CD4-positive, alpha-beta T cell treated with Interleukin-17A for 1 hour (primary cell): ENCODE data around the gene SEC22A.
"Not testable (repeated sequence)": the region's sequence is repeated elsewhere in the genome, so short reads cannot be mapped to it uniquely, and the experiment has no call there.

Experiments used
- DNase-seq: peaks from one replicate; pipeline ENCODE4 v3.0.0-alpha.2; 2020

Gene SEC22A

GRCh38 chr3:123186695-123187094 is 15.0 kb upstream of the SEC22A start:
- no peak for DNase-seq

DNA sequence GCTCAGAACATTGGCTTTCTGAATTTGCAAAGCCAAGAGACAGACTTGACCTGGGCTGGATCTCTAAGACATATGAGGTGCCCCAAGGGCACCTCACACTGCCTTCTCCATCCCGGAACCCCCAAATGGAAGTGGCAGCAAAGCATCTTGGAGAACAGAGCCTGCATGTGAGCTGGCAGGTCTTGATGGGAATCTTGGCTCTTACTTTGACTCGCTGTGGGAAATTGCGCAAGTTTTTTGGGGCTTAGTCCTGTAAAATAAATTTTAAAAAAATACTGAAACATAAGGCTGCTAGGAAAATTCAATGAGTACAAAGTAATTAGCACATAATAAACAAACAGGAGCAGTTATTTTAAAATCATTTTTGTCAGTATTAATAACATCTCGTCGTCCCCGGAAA is 13.7 kb upstream of the SEC22A start:
- DNase-seq: no peak

DNA sequence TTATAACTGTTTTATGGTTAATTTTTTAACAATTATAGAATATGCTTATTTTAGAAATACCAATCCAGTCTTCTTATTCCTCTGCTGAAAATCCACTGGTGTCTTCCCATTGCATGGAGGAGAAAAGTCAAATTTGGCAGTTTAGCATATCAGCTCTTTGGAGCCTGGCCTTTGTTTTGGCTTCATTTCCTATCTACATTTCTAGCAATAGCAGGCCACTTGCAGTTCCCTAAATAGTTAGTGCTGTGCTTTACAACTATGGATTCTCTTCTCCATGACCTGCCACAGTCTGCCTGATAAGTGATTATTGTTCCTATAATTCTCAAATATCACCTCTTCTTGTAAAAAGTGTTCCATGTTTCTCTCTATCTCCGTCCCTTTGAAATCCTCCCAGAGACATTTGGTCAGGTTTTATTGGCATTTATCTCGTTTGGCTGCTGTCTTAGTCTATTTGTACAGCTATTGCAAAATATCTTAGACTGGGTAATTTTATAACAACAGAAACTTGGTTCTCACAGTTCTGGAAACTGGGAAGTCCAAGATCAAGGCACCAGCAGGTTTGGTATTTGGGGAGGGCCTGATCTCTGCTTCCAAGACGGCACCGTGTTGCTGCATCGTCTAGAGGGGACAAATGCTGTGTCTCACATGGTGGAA is 8.2 kb upstream of the SEC22A start:
- no peak for DNase-seq

DNA sequence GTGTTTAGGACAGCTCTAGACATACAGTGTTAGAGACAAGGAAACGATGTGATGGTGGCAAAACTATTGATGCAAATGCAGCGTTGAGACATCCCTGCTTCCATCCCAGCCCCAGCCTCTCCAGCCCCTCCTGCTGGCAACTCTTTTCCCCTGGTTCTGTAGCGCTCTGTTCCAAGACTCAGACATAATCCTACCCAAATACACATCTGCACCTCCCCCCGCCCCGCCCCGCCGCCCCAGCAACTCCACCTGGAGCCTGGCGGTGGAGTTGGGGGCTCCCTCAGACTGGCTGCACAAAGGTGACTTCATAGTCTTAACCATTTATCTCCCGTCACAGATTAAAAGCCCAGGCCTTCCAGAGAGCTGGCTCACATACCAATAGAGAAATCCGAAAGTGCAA is 7.2 kb upstream of the SEC22A start:
- no peak for DNase-seq

DNA sequence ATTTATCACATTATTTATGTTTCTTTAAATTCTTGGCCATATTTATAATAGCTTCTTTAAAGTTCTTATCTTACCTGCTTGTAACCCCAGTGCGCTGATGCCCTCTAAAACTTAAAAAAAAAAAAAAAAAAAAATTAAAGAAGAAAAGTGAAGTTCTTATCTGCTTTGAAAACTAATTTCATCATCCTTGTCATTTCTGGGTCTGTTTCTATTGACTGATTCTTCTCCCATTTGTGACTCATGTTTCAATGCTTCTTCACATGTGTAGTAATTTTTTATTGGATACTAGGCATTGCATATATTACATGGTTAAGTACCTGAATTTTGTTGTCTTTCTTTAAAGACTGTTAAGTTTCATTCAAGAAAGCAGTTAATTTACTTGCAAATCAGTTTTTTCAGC is 3.4 kb upstream of the SEC22A start:
- DNase-seq: no peak

GRCh38 chr3:123201223-123201556 is 553 bp upstream of the SEC22A start:
- DNase-seq: no peak

DNA sequence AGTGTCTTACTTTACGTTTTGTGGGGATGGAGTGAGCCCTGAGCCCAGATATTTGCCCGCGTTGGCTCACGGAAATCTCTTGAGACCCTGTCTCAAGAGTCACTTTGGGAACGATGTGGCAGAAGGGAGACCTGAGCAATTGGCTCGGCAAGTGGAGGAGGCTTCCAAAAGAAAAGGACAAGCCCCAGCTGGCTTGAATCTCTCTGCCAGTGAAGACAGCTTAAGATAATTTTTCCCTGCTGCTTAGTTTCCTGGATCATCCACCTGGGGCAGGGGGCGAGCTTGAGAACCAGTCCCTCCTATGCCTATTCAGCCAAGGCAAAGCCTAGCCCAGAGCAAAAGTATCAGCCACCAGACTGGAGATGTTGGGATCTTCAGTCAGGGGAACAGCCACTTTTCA is 708 bp downstream of the SEC22A start:
- DNase-seq: peak; percentile 10

DNA sequence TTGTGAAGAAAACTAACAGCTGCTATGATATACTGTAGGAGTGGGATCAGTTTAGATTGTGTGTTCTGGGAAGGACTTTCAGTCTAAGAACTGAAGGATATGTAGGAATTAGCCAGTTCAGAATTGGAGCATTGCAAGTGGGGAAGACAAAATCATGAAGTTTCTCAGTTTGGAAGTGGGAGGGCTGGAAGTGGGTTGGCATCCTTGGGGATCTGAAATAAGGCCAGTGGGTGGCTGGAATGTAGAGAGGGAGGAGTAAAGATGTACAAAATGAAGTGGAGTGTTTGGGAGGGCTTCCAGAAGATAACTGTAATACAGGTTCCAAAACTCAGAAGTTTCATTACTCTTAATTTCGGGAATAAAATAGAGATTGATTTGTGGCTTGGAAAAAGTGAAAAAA is 17.2 kb downstream of the SEC22A start:
- DNase-seq: no peak

GRCh38 chr3:123221369-123221768 is 19.6 kb downstream of the SEC22A start:
- DNase-seq: not testable (repeated sequence)

DNA sequence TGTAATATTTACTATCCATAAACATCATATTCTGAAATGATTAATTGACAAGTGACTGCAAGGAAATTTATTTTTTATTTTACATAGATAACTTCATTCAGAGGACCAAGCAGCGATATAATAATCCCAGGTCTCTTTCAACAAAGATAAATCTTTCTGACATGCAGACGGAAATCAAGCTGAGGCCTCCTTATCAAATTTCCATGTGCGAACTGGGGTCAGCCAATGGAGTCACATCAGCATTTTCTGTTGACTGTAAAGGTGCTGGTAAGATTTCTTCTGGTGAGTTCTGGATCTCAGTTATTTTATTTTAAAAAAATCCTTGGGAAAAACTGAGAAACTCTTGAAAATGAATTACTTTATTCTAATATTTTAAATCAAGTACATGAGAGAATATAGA is 23.3 kb downstream of the SEC22A start:
- DNase-seq: no peak

DNA sequence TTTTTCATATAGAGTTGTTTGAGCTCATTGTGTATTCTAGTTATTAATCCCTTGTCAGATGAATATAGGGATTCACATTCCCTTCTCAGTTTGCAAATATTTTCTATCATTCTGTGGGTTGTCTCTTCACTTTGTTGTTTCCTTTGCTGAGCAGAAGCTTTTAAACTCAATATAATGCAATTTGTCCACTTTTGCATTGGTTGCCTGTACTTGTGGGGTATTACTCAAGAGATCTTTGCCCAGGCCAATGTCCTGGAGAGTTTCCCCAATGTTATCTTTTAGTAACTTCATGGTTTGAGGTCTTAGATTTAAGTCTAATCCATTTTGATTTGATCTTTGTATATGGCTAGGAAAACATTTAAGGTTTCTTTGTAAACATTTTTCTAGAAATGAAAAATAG is 24.8 kb downstream of the SEC22A start:
- no peak for DNase-seq

DNA sequence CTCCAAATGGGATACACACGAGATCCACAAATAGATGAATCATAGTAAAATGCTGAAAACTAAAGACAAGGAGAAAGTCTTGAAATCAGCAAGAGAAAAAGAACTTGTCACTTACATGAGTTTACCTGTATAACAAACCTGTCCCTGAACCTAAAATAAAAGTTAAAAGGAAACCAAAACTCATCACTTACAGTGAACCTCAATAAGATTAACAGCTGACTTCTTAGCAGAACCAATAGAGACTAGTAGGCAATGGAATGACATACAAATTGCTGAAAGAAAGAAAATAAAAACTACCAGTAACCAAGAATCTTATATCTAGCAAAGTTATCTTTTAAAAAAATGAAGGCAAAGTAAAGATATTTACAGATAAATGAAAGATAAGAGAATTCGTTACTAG is 27.4 kb downstream of the SEC22A start:
- no peak for DNase-seq

- DNase-seq: no peak
Measured at GRCh38 chr3:123236902-123237301, 35.2 kb downstream of the SEC22A start.

GRCh38 chr3:123239186-123239585 is 37.4 kb downstream of the SEC22A start:
- DNase-seq: not testable (repeated sequence)

DNA sequence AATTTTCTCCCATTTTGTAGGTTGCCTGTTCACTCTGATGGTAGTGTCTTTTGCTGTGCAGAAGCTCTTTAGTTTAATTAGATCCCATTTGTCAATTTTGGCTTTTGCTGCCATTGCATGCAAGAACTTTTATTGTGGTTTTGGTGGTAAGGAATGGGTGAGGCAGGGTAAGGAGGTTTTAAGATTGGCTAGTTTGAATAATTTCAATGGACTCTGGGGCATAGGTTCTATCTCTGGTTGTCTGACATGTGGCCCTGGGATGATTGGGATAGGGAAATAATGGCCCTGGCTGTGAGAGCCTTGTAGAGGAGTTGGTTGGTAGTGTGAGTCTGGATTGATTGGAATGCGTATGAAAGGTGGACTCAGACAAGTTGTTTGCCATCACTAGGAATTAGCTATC is 38.0 kb downstream of the SEC22A start:
- DNase-seq: no peak

GRCh38 chr3:123244128-123244527 is 42.4 kb downstream of the SEC22A start:
- DNase-seq: peak; percentile 13

- no peak for DNase-seq
Measured at GRCh38 chr3:123246866-123247265, 45.1 kb downstream of the SEC22A start.

DNA sequence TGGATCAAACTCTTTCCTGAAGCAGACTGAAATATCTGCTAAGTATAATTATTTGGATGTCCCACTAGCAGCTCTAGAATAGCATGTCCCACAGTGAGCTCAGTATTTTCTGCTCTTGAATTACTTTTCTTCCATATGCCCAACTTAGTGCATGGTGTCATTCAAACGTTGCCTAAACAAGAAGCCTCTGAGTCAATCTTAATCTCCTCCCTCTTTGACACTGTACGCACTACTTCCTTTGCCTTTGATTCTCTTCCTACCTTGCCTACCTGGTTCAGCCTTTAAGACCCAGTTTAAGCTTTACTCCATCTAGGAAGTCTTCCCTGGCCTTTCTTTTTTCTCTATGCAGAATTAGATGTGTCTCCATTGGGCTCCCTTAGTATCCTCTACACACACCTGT is 54.5 kb downstream of the SEC22A start:
- no peak for DNase-seq

DNA sequence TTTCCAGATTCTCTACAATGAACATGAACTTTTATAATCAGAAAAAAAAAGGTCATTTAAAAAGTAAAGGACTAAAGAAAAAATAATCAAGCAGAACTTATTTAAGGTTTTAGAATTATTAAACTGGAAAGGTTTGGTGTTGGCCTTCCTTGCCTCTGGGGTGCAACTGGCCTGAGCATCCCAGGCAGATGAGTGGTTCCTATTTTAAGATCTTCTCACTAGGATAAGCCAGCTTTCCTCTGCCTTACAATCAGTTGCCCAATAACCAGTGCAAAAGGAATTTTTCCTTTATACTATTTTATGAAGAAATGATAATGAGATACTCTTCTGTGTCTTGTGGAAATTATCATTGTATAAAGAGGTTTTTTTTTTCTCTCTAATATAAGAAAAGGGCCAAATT is 56.6 kb downstream of the SEC22A start:
- no peak for DNase-seq

GRCh38 chr3:123258811-123259420 is 57.2 kb downstream of the SEC22A start:
- DNase-seq: peak; percentile 29

DNA sequence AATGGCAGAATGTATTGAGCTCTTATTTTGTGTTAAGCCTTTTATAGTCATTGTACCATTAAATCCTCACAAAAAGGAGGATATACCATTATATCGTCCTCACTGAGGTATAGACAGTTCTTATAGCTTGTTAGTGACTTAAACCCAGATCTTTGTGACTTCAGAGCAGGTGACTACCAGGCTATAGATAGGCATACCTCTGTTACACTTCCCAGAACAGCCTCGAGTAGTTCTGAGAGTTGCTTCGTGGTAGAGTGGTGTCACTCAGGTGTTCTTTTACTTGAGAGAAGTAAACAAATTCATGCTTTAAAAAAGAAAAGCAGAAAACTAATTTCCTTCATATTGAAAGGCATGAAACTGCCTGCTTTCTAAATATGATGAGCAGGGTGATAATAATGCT is 59.9 kb downstream of the SEC22A start:
- no peak for DNase-seq

- no peak for DNase-seq
Measured at GRCh38 chr3:123262226-123262625, 60.5 kb downstream of the SEC22A start.

GRCh38 chr3:123262868-123263267 is 61.1 kb downstream of the SEC22A start:
- DNase-seq: no peak

GRCh38 chr3:123263941-123264340 is 62.2 kb downstream of the SEC22A start:
- DNase-seq: no peak

DNA sequence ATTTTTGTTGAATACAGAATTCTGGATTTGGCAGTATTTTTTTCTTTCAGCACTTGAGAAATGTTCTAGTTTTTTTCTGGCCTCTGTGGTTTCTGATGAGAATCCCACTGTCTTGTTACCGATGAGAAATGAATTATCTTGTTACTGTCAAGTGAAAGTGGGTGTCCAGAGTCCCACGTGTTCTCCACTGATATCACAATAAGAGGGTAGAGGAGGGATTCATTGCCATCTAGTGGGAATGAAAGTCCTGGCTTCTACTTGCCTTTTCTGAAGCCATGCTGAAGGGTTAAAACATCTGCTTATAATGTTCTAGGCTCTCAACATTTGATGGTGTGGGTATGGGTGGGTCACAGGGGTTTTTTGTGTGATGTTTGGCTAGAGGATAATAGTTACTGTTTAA is 66.1 kb downstream of the SEC22A start:
- no peak for DNase-seq
